GM23248 (cell line): ENCODE results near the gene TUBA1C. TPM values are rescaled to one million over a fixed set of nuclear protein-coding genes. Genes with fewer than 3 reads are reported as not detected.
"Not testable (repeated sequence)": the region's sequence is repeated elsewhere in the genome, so short reads cannot be mapped to it uniquely, and the experiment has no call there.

Experiments
- DNase-seq: peaks from one replicate; pipeline ENCODE4 v3.0.0-alpha.2; 2015
- H2AFZ ChIP-seq: fragments of 200-600 bp; sonication (generic); 2 replicates; pipeline ENCODE4 v1.6.1; 2016; ENCODE audit warnings: antibody characterized with exemption
- H3F3A ChIP-seq: fragments of 200-600 bp; sonication (generic); 2 replicates; pipeline ENCODE4 v1.6.1; 2016; ENCODE audit warnings: mild to moderate bottlenecking, antibody characterized with exemption, mixed run types; ENCODE audit not compliant: insufficient read depth
- H3K27ac ChIP-seq: fragments of 200-600 bp; sonication (generic); 2 replicates; pipeline ENCODE4 v1.5.1; 2016; ENCODE audit warnings: mild to moderate bottlenecking
- H3K27me3 ChIP-seq: fragments of 200-600 bp; sonication (generic); replicated peaks from 2 replicates; pipeline ENCODE4 v1.6.1; 2016; ENCODE audit warnings: mild to moderate bottlenecking; ENCODE audit not compliant: insufficient read depth
- H3K36me3 ChIP-seq: fragments of 200-600 bp; sonication (generic); 2 replicates; pipeline ENCODE4 v1.6.1; 2016; ENCODE audit warnings: low read depth, mild to moderate bottlenecking
- H3K4me1 ChIP-seq: fragments of 200-600 bp; sonication (generic); 2 replicates; pipeline ENCODE4 v1.6.1; 2016; ENCODE audit warnings: mild to moderate bottlenecking; ENCODE audit not compliant: insufficient read depth
- H3K4me2 ChIP-seq: fragments of 200-600 bp; sonication (generic); one replicate; pipeline ENCODE4 v1.6.1; 2016; ENCODE audit warnings: mild to moderate bottlenecking; ENCODE audit not compliant: unreplicated experiment
- H3K4me3 ChIP-seq: fragments of 200-600 bp; sonication (generic); 2 replicates; pipeline ENCODE4 v1.5.1; 2016; ENCODE audit warnings: mild to moderate bottlenecking
- H3K79me2 ChIP-seq: fragments of 200-600 bp; sonication (generic); 2 replicates; pipeline ENCODE4 v1.6.1; 2016; ENCODE audit warnings: mild to moderate bottlenecking; ENCODE audit not compliant: insufficient read depth
- H3K9ac ChIP-seq: fragments of 200-600 bp; sonication (generic); 2 replicates; pipeline ENCODE4 v1.6.1; 2016; ENCODE audit warnings: mild to moderate bottlenecking
- H3K9me2 ChIP-seq: fragments of 200-600 bp; sonication (generic); 2 replicates; pipeline ENCODE4 v1.6.1; 2016; ENCODE audit warnings: mixed run types, mild to moderate bottlenecking, moderate library complexity; ENCODE audit not compliant: insufficient read depth
- H3K9me3 ChIP-seq: fragments of 200-600 bp; sonication (generic); one replicate; pipeline ENCODE4 v1.6.1; 2017; ENCODE audit warnings: low read depth
- H4K20me1 ChIP-seq: fragments of 200-600 bp; sonication (generic); 2 replicates; pipeline ENCODE4 v1.6.0; 2016; ENCODE audit not compliant: insufficient read depth
- EZH2 ChIP-seq: fragments of 200-600 bp; sonication (generic); IDR thresholded peaks from 2 replicates; pipeline ENCODE4 v1.6.1; 2018; ENCODE audit warnings: antibody characterized with exemption, mild to moderate bottlenecking; ENCODE audit not compliant: insufficient read depth, poor library complexity, severe bottlenecking
- EZH2phosphoT487 ChIP-seq: fragments of 200-600 bp; sonication (generic); IDR thresholded peaks from 2 replicates; pipeline ENCODE4 v1.6.1; 2018; ENCODE audit warnings: antibody characterized with exemption, moderate library complexity, mild to moderate bottlenecking, low read depth; ENCODE audit not compliant: insufficient read depth
- WGBS, 2 experiments: methylation state at CpG; one replicate each; pipeline ENCODE4 v1.1.6; 2015 to 2017; ENCODE audit warnings: low lambda C conversion rate in 2 of 2, low coverage in 1 of 2; ENCODE audit errors: missing lambda C conversion rate in 2 of 2; 5-methylcytosine and 5-hydroxymethylcytosine counted together
- in situ Hi-C: fragments of 300-500 bp; cut with MboI; formaldehyde crosslinking; loops from 2 replicates; pipeline ENCODE4 v1.15.0; 2020
- polyA plus RNA-seq: library from polyadenylated mRNA; unstranded; fragments of >200 nt; fragmentation: Nextera tagmentation; extraction: Ambion mirVana; gene quantifications from 2 replicates; pipeline ENCODE4 v1.2.1, GENCODE V29; 2016
- total RNA-seq: library from RNA; depleted of rRNA; stranded (reverse); fragments of >200 nt; shearing (Covaris generic); gene quantifications from 2 replicates; pipeline ENCODE4 v1.2.3, GENCODE V29; 2014

Gene TUBA1C
- total and polyA plus RNA-seq, 2 experiments from 2014 or later: 301 to 473 TPM

GRCh38 chr12:49263400-49263763 lies 1.5 kb upstream of the TUBA1C start:
- WGBS, 2 experiments: 91 to 93% methylated on average over 5 of the region's 5 CpGs
- in situ Hi-C loops: no loop called here

GRCh38 chr12:49264466-49264872 lies 413 bp upstream of the TUBA1C start:
- in situ Hi-C loops: no loop called here
- peaks cover 59% of the 10 kb centered on the region for H3K4me1 ChIP-seq
- peaks cover 5% of the 10 kb centered on the region; the same call in 1 of the 2 replicates for H4K20me1 ChIP-seq
- peak overlapping the region; percentile 99 for H3K27ac ChIP-seq
- H3K4me2 ChIP-seq: peak overlapping the region; percentile 75
- peak overlapping the region; percentile 94 for H3K4me3 ChIP-seq
- H3F3A ChIP-seq: peaks cover 71% of the 10 kb centered on the region
- H3K9me2 ChIP-seq: no peaks in the 10 kb centered on the region
- H3K9ac ChIP-seq: peak overlapping the region; percentile 99
- H3K36me3 ChIP-seq: peaks cover 12% of the 10 kb centered on the region; the same call in 1 of the 2 replicates
- peak; percentile 70 for DNase-seq
- peaks cover 62% of the 10 kb centered on the region for H3K79me2 ChIP-seq
- H3K27me3 ChIP-seq: no peaks in the 10 kb centered on the region
- WGBS, 2 experiments: 2 to 3% methylated on average over 7 to 25 of the region's 35 CpGs
- TF ChIP-seq EZH2 (no peak), EZH2phosphoT487 (no peak)
- H3K9me3 ChIP-seq: no peaks in the 10 kb centered on the region
- H2AFZ ChIP-seq: peak overlapping the region; percentile 43

More at GRCh38 chr12:49263400-49263763, 1.5 kb upstream of the TUBA1C start:
- Histone ChIP-seq H3K27me3 (no peaks in the 10 kb centered on the region), H3K4me1 (peaks cover 50% of the 10 kb centered on the region), H4K20me1 (no peaks in the 10 kb centered on the region), H3K9me2 (no peaks in the 10 kb centered on the region), H2AFZ (no peak overlapping the region), H3K4me3 (peak overlapping the region; percentile 94), H3K36me3 (peaks cover 11% of the 10 kb centered on the region; the same call in 1 of the 2 replicates), H3K79me2 (peaks cover 63% of the 10 kb centered on the region), H3F3A (peaks cover 62% of the 10 kb centered on the region), H3K4me2 (peak overlapping the region; percentile 75), H3K9ac (no peak overlapping the region), H3K9me3 (no peaks in the 10 kb centered on the region), H3K27ac (no peak overlapping the region)
- DNase-seq: no peak
- TF ChIP-seq EZH2phosphoT487: no peak
- no peak for TF ChIP-seq EZH2

DNA sequence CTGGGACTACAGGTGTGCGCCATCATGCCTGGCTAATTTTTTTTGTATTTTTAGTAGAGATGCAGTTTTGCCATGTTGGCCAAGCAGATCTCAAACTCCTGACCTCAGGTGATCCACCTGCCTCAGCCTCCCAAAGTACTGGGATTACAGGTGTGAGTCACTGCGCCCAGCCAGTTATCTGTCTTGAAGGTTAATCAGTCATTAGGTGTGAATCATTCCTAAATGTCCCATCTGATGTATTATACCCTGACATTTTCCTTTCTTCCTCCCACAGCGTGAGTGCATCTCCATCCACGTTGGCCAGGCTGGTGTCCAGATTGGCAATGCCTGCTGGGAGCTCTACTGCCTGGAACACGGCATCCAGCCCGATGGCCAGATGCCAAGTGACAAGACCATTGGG lies 4.3 kb downstream of the TUBA1C start:
- Histone ChIP-seq H3K36me3 (peaks cover 55% of the 10 kb centered on the region), H3F3A (peaks cover 81% of the 10 kb centered on the region), H3K79me2 (peaks cover 62% of the 10 kb centered on the region), H3K4me2 (peak overlapping the region; percentile 75), H4K20me1 (peaks cover 23% of the 10 kb centered on the region), H3K27ac (peak overlapping the region; percentile 99), H3K4me3 (peak overlapping the region; percentile 94), H3K9ac (peak overlapping the region; percentile 64; the same call in 1 of the 2 replicates), H3K4me1 (peaks cover 35% of the 10 kb centered on the region)
- DNase-seq, H3K9me2 ChIP-seq, in situ Hi-C loops, H2AFZ ChIP-seq, H3K27me3 ChIP-seq, H3K9me3 ChIP-seq: not testable (repeated sequence)
- WGBS, 2 experiments: 31 to 35% methylated on average over 6 of the region's 6 CpGs

DNA sequence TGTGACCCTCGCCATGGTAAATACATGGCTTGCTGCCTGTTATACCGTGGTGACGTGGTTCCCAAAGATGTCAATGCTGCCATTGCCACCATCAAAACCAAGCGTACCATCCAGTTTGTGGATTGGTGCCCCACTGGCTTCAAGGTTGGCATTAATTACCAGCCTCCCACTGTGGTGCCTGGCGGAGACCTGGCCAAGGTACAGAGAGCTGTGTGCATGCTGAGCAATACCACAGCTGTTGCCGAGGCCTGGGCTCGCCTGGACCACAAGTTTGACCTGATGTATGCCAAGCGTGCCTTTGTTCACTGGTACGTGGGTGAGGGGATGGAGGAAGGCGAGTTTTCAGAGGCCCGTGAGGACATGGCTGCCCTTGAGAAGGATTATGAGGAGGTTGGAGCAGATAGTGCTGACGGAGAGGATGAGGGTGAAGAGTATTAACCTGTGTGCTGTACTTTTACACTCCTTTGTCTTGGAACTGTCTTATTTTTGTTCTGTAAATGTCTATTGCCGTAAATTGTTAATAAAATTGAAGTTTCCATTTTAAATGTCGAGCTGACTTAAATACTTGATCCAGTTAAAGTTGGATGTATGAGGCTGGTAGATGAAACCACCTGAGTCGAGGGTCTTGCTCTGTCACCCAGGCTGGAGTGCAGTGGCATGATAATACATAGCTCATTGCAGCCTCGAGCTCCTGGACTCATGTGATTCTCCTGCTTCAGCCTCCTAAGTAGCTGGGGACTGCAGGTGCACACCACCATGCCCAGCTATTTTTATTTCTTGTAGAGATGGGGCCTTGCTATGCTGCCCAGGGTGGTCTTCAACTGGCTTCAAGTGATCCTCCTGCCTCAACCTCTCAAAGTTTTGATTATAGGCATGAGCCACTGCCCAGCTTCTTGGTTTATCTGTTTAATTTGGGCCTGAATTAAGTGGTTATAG lies 8.2 kb downstream of the TUBA1C start:
- Histone ChIP-seq H3K9ac (no peak overlapping the region), H3K27ac (no peak overlapping the region), H3K4me2 (no peak overlapping the region), H3K4me3 (no peak overlapping the region), H3K9me3 (no peaks in the 10 kb centered on the region), H4K20me1 (peaks cover 23% of the 10 kb centered on the region), H2AFZ (no peak overlapping the region), H3K4me1 (peaks cover 21% of the 10 kb centered on the region), H3K27me3 (no peaks in the 10 kb centered on the region), H3K9me2 (no peaks in the 10 kb centered on the region), H3K79me2 (peaks cover 36% of the 10 kb centered on the region), H3F3A (peaks cover 75% of the 10 kb centered on the region), H3K36me3 (peaks cover 44% of the 10 kb centered on the region)
- TF ChIP-seq EZH2phosphoT487 (no peak), EZH2 (no peak)
- in situ Hi-C loops: no loop called here
- 95 to 96% methylated on average over 16 of the region's 16 CpGs for WGBS, 2 experiments
- DNase-seq: no peak
